DND-41 (cell line): ENCODE data around the gene TJP3.

ENCODE experiments used
- ATAC-seq: fragments of 200-7000 bp; cut with Tn5 transposase; 3 replicates; pipeline ENCODE4 v1.9.1; 2021; ENCODE audit warnings: low read depth; ENCODE audit not compliant: insufficient read depth
- DNase-seq: peaks from one replicate; pipeline ENCODE4 v3.0.0-alpha.2; 2020
- H2AFZ ChIP-seq: 2 replicates; pipeline ENCODE4 v1.6.0; 2012; ENCODE audit warnings: low read depth, low read length
- H3K27ac ChIP-seq: 2 replicates; pipeline ENCODE4 v1.5.1; 2012; ENCODE audit warnings: low read length, inconsistent platforms
- H3K27me3 ChIP-seq: fragments of 200-600 bp; sonication (generic); 2 replicates; pipeline ENCODE4 v1.6.0; 2012; ENCODE audit warnings: low read length, mild to moderate bottlenecking, inconsistent platforms; ENCODE audit not compliant: insufficient read depth, poor library complexity
- H3K36me3 ChIP-seq: 2 replicates; pipeline ENCODE4 v1.5.1; 2012; ENCODE audit warnings: low read length, inconsistent platforms; ENCODE audit not compliant: insufficient read depth
- H3K4me1 ChIP-seq: 2 replicates; pipeline ENCODE4 v1.5.1; 2012; ENCODE audit warnings: mild to moderate bottlenecking, low read length; ENCODE audit not compliant: insufficient read depth
- H3K4me2 ChIP-seq: 2 replicates; pipeline ENCODE4 v1.6.0; 2012; ENCODE audit warnings: mild to moderate bottlenecking, moderate library complexity, low read length, inconsistent platforms; ENCODE audit not compliant: insufficient read depth
- H3K4me3 ChIP-seq, 2 experiments: fragments of 200-600 bp in 1 of 2; shearing (Covaris generic) in 1 of 2; 2 replicates each; pipeline ENCODE4 v1.5.1; 2012 to 2016; ENCODE audit warnings: inconsistent platforms in 2 of 2, low read length in 2 of 2, mild to moderate bottlenecking in 2 of 2, low read depth in 1 of 2, moderate library complexity in 1 of 2
- H3K79me2 ChIP-seq: 2 replicates; pipeline ENCODE4 v1.6.0; 2012; ENCODE audit warnings: low read length, inconsistent platforms; ENCODE audit not compliant: insufficient read depth
- H3K9ac ChIP-seq: 2 replicates; pipeline ENCODE4 v1.6.0; 2012; ENCODE audit warnings: low read depth, mild to moderate bottlenecking, inconsistent platforms, low read length, moderate library complexity
- H3K9me3 ChIP-seq: 2 replicates; pipeline ENCODE4 v1.5.1; 2012; ENCODE audit warnings: low read length, moderate library complexity, mild to moderate bottlenecking, inconsistent platforms; ENCODE audit not compliant: insufficient read depth, severe bottlenecking
- H4K20me1 ChIP-seq: 2 replicates; pipeline ENCODE4 v1.6.0; 2012; ENCODE audit warnings: low read length; ENCODE audit not compliant: insufficient read depth
- EZH2 ChIP-seq: IDR thresholded peaks from 3 replicates; pipeline ENCODE4 v1.6.1; 2012; ENCODE audit warnings: borderline replicate concordance, low read depth, mild to moderate bottlenecking, moderate library complexity, low read length, inconsistent platforms; ENCODE audit not compliant: severe bottlenecking
- TF ChIP-seq, protein P1 (sequence below): IDR thresholded peaks from 2 replicates; pipeline ENCODE4 v1.5.1; 2012; ENCODE audit warnings: borderline replicate concordance, low read length, moderate library complexity, mild to moderate bottlenecking; ENCODE audit not compliant: poor library complexity, severe bottlenecking; ENCODE audit errors: extremely low read depth

The TJP3 gene

DNA sequence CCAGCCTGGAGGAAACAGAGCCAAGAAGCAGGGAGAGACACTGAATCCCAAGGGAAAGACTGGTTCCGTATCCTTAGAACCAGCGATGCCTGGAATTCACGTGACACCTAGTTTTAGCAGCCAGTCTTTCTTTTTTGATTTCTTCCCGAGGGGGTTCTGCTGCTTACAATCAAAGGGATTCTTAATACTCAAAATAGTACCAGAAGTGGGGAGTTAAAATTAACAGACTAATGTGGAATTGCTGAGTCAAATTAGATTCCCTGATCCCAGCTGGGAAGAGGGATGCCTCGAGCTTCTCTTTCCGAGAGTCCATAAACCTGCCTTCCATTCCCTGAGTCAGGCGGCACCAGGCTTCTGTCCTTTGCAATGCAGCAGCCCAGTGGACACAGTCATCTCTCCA is 82.8 kb downstream of the TJP3 start:
- no peak overlapping the region for H3K4me2 ChIP-seq
- H3K27ac ChIP-seq: no peak overlapping the region
- TF ChIP-seq, protein P1, sequence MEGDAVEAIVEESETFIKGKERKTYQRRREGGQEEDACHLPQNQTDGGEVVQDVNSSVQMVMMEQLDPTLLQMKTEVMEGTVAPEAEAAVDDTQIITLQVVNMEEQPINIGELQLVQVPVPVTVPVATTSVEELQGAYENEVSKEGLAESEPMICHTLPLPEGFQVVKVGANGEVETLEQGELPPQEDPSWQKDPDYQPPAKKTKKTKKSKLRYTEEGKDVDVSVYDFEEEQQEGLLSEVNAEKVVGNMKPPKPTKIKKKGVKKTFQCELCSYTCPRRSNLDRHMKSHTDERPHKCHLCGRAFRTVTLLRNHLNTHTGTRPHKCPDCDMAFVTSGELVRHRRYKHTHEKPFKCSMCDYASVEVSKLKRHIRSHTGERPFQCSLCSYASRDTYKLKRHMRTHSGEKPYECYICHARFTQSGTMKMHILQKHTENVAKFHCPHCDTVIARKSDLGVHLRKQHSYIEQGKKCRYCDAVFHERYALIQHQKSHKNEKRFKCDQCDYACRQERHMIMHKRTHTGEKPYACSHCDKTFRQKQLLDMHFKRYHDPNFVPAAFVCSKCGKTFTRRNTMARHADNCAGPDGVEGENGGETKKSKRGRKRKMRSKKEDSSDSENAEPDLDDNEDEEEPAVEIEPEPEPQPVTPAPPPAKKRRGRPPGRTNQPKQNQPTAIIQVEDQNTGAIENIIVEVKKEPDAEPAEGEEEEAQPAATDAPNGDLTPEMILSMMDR: no peak
- no peak for TF ChIP-seq EZH2
- H3K36me3 ChIP-seq: no peaks in the 10 kb centered on the region
- H3K9ac ChIP-seq: no peak overlapping the region
- peaks cover 7% of the 10 kb centered on the region for H3K27me3 ChIP-seq
- H3K4me1 ChIP-seq: no peaks in the 10 kb centered on the region
- no peaks in the 10 kb centered on the region for H3K9me3 ChIP-seq
- no peak for ATAC-seq
- no peaks in the 10 kb centered on the region for H3K79me2 ChIP-seq
- H4K20me1 ChIP-seq: no peaks in the 10 kb centered on the region
- DNase-seq: no peak
- H3K4me3 ChIP-seq: no peak overlapping the region
- no peak overlapping the region for H2AFZ ChIP-seq

DNA sequence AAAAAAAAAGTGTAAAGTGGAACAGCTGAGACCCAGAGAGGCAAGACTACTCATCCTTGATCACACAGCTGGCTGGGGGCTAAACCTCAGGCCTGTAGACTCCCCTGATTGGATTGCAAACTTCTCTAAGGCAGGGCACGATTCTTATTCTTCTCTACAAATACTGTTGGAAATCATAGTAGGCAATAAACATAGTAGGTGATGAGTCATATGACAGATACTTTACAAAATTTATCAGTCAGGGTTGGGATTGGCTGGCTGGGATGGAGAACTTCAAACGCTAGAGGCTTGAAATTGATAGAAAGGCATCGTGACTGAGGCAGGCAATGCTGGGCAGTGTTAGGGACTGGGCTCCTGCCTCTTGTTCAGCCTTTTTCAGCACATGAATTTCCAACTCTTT is 83.9 kb downstream of the TJP3 start:
- H3K4me3 ChIP-seq: no peak overlapping the region
- TF ChIP-seq, protein P1: no peak
- no peak for TF ChIP-seq EZH2
- H3K9ac ChIP-seq: no peak overlapping the region
- H2AFZ ChIP-seq: no peak overlapping the region
- H3K9me3 ChIP-seq: peaks cover 5% of the 10 kb centered on the region
- ATAC-seq (no peak), DNase-seq (no peak)
- H3K4me1 ChIP-seq: no peaks in the 10 kb centered on the region
- no peaks in the 10 kb centered on the region for H3K36me3 ChIP-seq
- H3K27ac ChIP-seq: no peak overlapping the region
- H3K4me2 ChIP-seq: no peak overlapping the region
- H3K27me3 ChIP-seq: no peaks in the 10 kb centered on the region
- no peaks in the 10 kb centered on the region for H4K20me1 ChIP-seq
- H3K79me2 ChIP-seq: no peaks in the 10 kb centered on the region

DNA sequence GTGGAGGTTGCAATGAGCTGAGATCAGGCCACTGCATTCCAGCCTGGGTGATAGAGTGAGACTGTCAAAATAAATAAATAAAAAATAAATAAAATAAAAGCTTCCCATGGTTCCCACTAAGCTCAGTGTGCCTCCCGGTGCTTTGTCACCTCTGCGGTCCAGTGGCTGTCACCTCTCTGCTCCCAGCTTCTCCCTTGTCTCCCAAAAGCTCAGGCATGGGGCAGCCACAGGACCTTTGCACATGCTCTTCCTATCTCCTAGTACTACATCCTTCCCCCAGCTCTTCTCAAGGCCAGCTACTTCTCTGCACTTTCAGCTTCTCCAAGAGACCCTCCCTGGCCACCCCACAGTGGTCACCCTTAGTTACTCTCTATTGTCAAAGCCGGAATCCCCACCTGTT is 85.6 kb downstream of the TJP3 start:
- no peaks in the 10 kb centered on the region for H3K36me3 ChIP-seq
- peaks cover 5% of the 10 kb centered on the region for H3K9me3 ChIP-seq
- ATAC-seq (no peak), DNase-seq (no peak)
- H3K27me3 ChIP-seq: no peaks in the 10 kb centered on the region
- H4K20me1 ChIP-seq: no peaks in the 10 kb centered on the region
- H3K9ac ChIP-seq: no peak overlapping the region
- TF ChIP-seq, protein P1: no peak
- no peak for TF ChIP-seq EZH2
- no peak overlapping the region for H3K4me3 ChIP-seq
- no peak overlapping the region for H3K4me2 ChIP-seq
- no peak overlapping the region for H2AFZ ChIP-seq
- H3K79me2 ChIP-seq: no peaks in the 10 kb centered on the region
- H3K27ac ChIP-seq: no peak overlapping the region
- H3K4me1 ChIP-seq: peaks cover 15% of the 10 kb centered on the region

DNA sequence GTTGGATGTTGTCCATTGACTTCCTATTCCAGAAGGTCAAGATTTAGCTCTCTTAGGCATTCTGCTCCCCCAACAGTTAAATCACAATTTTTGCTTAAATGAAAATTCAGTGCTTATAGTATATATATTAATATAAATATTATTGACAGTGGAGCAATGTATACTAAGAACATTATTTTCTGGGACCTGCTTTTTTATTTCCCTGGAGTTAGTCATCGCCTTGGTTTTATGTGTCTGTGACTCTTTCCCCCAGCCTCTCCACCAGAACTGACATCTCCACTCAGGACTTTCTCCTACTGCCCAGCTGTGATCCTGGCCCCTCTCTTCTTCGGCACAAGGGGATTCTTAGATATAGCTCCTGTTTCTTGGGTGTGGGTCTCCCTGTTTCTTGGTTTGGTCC is 88.2 kb downstream of the TJP3 start:
- no peak overlapping the region for H3K27ac ChIP-seq
- H3K4me3 ChIP-seq: no peak overlapping the region
- TF ChIP-seq, protein P1: no peak
- TF ChIP-seq EZH2: no peak
- no peaks in the 10 kb centered on the region for H3K27me3 ChIP-seq
- no peak overlapping the region for H3K4me2 ChIP-seq
- H3K79me2 ChIP-seq: no peaks in the 10 kb centered on the region
- peaks cover 20% of the 10 kb centered on the region for H3K4me1 ChIP-seq
- peaks cover 5% of the 10 kb centered on the region for H3K9me3 ChIP-seq
- ATAC-seq (no peak), DNase-seq (no peak)
- H3K9ac ChIP-seq: no peak overlapping the region
- H3K36me3 ChIP-seq: no peaks in the 10 kb centered on the region
- no peak overlapping the region for H2AFZ ChIP-seq
- H4K20me1 ChIP-seq: no peaks in the 10 kb centered on the region
